NCI-H1417 treated with DMSO at 0.1 percent for 48 hours (cell line): Measurements from ENCODE around the gene CRIP1.

Experiments used
- DNase-seq: peaks from one replicate; lab custom pipeline; 2025; lab: John Stamatoyannopoulos, UW

The CRIP1 gene

DNA sequence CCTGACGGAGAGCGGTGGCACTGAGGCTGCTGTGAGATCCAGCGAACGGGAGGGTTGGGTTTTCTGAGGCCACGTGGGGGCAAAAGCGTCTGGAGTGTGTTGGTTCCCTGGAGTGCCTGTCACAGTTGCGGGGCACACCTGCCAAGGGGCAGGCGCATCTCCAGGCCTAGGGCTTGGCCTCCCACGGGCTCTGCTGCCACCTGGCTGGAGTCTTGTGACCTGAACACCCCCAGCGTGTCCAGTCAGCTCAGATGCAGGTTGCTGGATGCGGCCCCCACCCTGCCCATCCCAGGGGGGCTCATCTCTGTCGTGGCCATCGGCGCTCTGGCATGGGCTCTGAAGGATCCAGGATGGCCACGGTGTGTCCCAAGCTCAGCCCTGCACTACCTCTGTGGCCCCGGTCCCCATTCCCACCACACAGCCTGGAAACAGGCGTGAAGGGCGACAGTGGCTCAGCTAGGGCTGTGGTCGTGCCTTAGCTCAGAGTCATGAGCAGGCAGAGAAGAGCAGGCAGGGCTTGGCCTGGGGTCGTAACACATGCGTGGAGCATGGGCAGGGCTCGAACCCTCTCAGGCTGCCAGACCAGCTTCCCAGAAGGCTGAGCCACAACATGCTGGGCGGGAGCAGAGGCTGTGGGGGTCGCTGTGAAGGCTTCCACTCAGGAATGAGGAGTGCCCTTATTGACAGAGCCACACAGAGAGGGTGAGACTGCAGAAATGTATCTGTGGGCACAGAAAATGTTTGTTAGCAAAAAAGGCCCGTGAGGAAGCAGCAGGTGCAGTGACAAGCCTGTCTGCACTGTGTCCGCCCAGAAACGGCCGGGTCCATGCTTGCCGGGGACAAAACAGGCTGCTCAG, 35.6 kb upstream of the CRIP1 start:
- no peak for DNase-seq

DNA sequence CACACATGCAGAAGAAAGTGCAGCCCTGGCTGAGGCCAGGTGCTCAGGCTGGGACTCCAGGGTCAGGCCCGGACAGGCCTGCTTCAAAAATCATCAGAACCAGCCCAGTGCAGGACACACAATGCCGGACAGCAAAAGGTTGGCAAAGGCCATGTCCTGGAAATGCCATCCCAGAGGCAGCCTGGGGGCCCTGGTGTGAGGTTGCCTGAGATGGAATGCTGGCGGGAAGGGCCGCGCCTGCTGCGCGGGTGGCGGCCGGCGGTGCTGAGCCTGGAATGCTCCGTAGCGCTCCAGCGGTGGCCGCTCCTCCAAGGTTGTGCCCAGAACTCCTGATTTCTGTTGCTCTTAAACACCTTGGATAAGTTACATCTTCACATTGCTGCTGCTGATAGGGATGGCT, 33.7 kb upstream of the CRIP1 start:
- no peak for DNase-seq

DNA sequence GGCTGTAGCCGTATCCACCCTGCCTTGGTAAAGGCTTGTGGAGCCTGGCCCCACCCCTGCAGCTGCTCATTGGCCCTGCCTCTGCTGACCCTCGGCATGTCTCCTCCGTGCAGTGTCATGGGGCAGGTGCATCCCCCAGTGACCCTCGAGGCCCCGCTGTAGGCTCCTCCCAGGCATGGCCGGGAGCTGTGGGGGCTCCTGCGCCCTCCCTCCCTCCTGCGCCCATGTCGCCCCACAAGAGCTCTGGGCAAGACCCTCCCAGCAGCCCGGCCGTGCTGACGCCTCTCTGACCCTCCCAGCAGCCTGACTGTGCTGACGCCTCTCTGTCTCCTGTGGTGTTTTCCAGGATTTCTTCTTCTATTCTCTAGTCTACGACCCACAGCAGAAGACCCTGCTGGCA, 32.8 kb upstream of the CRIP1 start:
- DNase-seq: no peak

DNA sequence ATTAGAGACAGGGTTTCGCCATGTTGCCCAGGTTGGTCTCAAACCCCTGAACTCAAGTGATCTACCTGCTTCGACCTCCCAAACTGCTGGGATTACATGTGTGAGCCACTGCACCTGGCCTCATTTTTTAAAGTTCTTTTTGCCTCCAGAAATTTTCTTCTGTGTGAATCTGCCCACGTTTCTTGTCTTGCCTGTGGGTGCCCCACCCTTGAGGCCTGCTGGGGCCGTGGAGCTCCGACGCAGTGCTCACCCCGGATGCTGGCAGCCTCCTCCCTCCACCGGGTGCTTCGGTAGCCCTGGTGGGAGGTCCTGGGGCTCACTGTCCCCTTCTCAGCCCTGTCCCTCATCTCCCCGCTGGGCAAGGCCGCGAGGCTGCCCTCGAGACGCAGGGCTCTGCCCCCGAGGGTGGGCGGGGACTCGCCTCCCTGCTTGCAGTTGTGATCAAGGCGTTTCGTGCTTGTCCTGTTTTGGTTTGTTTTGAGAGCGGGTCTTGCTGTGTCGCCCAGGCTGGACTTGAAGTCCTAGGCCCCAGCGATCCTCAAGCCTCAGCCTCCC, 31.5 kb upstream of the CRIP1 start:
- no peak for DNase-seq

DNA sequence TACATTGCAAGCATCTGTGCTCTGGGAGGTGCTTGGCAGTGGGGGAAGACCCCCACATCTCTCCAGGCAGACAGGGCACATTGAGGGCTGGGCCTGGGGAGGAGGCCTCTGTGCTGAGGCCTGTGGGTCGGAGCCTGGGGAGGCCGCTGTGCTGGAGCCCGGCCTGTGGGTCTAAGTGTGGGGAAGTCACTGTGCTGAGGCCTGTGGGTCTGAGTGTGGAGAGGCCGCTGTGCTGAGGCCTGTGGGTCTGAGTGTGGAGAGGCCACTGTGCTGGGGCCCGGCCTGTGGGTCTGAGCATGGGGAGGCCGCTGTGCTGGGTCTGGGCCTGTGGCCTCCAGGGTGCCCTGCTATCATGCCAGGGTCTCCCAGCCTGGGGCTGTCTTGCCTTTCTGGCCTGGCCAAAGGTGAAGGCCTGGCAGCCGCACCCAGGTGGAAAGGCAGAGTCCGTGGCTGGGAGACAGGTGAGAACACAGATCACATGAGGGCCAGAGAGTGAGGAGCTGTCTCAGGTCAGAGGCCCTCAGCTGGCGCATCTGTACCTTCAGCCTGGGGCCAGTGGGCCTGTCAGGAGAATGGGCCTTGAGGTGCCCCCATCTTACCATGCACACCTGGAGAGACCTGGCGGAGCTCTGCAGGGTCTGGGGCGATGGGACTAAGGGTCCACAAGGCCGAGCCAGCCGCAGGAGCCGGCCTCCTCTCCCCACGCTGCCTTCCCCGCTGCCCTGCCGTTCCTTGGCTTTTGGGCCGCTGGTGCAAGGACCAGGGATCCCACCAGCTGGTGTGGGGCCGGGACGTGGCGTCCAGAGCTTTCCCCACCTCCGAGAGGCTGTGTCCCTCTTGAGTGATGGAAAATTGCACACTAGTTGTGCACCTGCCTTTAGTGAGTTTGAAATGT, 30.7 kb upstream of the CRIP1 start:
- DNase-seq: no peak

DNA sequence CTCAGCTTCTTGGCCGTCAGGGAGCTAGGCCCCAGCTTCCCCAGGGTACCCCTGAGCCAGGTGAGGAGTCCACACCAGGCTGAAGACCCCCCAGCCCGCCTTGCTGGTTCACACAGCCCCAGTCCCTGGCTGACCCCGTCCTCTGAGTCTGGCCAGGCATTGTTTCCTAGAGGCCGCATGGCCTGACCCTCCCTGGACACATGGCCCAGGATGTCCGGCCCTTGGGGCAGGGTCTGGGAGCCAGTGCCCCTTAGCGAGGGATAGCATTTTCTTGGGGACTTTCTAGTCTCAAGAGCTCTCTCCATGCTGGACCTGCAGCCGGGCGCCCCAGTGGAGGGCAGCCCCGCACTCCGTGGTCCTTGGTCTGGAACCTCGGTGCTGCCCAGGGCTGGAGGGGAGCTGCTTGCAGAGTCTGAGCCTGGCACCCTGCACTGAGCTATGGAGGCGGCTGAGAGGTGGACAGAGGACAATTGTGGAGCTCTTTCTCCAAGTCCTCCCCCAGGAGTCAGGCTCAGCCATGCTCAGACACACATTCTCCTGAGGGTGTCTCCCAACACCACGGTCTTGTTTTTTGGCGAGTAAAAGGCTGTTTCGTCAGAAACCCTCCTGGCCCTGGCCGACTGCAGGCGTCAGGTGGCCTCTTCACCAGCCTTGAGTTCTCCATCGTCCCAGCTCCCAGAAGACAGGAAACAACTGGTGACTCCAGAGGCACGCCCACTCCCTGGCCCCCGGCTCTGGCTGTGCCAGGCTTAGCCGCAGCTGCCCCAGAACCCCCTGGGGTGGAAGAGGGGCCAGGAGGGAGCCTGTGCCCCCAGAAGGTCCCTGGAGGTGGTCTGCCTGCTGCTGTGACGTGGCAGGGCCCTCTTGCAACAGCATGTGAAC, 29.7 kb upstream of the CRIP1 start:
- DNase-seq: no peak

DNA sequence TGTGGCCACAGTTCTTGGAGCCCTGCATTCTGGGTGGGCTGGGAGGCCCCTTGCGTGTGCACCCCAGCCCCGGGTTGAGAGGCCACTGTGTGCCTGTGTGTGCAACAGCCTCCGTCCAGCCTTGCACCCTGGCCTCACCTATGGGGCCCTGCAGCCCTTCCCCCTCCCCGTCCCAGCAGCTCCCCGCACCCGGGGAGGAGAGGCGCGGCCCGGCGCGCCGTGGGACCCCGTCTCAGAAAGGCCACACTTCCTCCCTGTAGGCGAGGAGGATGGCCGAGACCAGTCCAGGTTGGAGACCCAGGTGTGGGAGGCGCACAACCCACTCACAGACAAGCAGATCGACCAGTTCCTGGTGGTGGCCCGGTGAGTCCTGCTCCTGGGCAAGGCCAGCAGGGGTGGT, 28.7 kb upstream of the CRIP1 start:
- no peak for DNase-seq

DNA sequence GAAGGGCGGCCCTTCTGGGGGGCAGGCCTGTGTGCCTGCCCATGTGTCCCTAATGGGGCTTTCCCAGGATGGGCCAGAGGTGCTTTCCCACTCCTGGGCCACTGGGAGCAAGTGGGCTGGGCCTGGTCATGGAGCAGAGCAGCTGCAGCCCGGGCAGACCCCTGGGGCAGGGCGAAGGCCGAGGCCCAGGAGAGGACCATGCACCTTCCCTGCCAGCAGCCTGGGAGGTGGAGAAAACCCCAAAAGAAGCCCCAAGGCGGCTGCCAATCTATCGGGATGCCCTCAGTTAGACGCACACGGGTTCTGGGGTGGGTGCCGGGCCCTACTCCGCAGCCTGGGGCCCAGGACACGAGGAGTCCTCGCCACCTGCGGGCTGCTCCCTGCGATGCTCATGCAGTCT, 28.1 kb upstream of the CRIP1 start:
- DNase-seq: no peak

DNA sequence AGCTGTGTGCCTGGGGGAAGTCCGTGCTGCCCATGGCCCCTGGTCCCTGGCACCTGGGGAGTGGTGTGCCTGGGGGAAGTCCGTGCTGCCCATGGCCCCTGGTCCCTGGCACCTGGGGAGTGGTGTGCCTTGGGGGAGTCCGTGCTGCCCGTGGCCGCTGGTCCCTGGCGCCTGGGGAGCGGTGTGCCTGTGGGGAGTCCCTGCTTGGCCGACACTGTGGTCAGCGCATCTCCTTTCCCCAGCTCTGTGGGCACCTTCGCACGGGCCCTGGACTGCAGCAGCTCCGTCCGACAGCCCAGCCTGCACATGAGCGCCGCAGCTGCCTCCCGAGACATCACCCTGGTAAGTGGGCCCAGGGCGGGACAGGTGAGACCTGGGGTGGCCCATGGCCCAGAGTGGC, 26.6 kb upstream of the CRIP1 start:
- no peak for DNase-seq

DNA sequence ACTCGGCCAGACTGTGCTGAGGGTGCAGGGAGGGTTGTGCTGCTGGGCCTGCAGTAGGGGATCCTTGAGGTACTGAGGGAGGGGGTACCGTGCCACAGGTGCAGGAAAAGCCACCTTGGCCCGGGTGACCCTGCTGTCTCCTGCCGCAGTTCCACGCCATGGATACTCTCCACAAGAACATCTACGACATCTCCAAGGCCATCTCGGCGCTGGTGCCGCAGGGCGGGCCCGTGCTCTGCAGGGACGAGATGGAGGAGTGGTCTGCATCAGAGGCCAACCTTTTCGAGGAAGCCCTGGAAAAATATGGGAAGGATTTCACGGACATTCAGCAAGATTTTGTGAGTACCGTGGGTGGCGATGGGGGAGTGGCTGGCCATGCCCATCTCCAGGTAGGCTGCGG, 26.1 kb upstream of the CRIP1 start:
- no peak for DNase-seq

DNA sequence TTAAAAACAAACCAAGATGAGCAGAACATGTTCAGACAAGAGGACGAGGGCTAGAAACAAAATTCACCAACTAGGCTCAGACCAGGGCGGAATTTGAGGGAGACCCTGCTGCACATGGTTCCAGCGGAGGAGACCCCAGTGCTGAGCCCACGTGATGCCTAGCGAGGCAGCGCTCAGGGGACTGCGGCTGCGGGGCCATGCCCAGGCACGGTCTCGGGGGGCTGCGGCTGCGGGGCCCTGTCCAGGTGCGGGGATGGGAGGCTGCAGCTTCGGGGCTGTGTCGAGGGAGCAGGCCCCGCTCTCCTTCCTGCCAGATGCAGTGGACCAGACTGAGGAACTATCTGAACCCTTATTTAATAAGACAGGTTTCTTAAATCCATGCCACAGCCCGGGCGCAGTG, 24.8 kb upstream of the CRIP1 start:
- DNase-seq: no peak

DNA sequence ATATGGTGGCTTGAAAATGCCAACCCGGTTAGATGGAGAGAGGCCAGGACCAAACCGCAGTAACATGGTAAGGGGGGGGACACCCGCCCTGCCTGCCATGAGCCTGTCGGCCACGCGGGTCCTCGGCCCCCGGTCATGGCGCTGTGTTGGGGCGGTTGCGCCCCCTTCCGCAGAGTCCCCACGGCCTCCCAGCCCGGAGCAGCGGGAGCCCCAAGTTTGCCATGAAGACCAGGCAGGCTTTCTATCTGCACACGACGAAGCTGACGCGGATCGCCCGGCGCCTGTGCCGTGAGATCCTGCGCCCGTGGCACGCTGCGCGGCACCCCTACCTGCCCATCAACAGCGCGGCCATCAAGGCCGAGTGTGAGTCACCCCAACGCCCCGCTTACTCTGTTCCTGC, 22.2 kb upstream of the CRIP1 start:
- no peak for DNase-seq

DNA sequence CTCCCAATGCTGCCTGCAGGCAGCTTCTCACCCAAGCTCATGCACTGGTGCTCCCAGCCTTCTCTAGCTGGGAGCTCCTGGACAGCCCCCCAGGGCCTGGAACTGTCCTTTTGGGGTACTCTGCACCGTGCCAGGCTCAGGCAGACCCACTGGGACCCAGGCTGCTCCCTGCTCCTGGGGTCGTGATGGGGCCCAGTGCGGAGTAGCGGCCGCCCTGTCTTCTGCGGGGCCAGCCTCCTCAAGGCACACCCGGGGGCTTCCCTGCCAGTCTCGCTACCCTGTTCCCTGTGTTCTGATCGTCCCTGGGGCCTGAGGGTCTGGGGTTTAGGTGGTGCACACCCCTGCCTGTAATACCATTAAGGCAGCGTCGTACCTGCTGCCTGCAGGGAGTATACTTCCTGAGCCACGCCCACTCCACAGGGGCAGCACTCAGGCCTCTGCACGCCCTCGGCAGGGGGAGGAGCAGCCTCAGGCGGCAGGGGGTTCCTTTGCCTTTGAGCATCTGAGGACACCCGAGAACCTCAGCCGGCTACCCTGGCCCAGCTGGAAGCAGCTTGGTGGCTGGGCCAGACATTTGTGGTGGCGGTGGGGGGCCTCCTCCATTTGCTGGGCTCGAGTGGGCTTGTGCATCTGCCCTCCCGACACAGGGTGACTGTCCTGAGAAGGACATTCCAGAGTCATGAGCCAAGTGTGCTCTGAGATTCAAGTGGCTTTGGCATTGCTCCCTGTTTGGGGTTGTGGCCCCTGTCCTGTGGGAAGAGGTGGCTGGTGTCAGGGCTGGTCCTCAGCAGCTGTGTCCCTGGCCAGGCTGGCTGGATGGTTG, 21.3 kb upstream of the CRIP1 start:
- DNase-seq: no peak

DNA sequence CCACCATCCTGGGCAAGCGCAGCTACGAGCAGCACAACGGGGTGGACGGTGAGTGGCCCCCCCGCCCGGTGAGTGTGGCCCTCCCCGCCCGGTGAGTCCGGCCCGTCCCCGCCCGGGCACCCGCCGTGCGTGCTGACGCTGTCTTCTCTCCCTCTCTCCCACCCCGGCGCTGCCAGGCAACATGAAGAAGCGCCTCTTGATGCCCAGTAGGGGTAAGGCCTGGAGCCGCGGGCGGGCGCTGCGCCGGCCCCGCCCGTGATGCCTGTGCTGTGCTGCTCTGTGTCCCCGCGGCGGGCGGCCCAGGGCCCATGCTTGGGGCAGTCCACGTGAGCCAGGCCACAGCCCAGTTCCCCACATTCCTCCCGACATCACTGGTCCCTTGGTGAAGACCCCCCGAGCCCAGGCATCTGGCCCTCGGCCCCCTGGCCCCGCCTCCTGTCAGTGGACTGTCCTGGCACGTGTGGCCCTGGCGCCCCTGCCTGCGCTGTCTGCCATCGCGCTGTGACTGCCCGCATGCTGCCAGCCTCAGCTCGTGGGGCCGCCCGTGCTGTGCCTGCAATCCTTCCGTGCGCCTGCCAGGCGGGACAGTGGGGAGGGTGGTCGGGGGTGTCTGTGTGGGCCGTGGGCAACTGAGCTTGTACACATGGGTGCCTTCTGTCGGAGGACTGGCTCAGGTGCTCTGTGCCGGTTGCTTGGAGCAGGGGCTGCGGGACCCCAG, 20.0 kb upstream of the CRIP1 start:
- peak; percentile 56 for DNase-seq

DNA sequence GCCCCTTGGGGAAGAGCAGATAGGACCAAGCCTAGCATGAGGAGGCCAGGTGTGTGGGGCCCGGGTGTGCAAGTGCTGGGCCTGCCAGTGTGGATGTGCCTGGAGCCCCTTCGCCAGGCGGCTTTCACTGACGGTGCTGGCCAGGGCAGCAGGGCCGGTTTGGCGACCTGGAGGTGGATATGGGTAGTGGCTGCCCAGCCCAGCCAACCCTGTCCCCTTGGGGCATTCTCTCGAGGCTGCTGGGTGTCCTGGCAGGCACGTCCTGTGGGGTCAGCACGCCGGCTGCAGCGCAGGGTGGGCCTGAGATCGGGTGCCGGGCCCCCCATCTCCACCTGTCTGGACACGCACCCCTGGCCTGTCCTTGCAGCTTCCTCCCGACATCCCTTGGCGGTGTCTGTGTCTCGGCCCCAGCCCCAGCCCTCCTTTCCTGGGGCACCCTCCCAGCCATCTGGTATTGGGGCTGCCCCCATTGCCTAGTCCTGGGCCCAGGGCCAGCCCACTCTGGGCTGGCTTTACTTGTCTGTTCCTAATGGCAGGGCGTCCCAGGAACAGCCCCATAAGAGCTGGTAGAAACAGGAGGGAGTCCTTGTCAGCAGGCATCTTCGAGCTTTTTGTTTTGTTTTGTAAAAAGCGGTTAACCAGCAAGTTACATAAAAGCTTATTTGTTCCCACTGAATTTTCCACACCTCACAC, 19.3 kb upstream of the CRIP1 start:
- no peak for DNase-seq

DNA sequence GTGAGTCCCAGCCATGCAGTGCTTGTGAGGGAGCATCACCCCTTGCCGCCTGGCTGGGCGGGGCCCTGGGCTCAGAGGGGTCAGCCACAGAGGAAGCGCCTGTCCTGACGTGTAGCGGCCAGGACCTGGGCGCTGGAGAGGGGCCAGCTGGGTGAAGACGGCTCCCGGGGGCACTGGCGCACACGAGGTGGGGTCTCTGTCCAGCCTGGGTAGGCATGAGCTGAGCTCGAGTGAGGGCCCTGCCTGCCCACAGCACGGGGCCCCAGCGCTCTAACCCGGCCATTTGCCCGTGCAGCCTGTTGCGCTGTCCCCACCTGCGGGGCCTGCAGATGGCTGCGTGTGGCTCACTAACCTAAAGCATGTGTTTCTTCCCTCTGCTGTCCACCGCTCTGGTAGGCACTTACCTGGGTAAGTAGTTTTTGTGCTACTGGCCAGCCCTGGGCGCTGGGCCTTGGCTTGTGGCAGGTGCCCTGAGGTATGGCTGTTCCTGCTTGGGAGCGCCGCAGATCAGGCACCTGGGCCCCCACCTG, 18.7 kb upstream of the CRIP1 start:
- no peak for DNase-seq

DNA sequence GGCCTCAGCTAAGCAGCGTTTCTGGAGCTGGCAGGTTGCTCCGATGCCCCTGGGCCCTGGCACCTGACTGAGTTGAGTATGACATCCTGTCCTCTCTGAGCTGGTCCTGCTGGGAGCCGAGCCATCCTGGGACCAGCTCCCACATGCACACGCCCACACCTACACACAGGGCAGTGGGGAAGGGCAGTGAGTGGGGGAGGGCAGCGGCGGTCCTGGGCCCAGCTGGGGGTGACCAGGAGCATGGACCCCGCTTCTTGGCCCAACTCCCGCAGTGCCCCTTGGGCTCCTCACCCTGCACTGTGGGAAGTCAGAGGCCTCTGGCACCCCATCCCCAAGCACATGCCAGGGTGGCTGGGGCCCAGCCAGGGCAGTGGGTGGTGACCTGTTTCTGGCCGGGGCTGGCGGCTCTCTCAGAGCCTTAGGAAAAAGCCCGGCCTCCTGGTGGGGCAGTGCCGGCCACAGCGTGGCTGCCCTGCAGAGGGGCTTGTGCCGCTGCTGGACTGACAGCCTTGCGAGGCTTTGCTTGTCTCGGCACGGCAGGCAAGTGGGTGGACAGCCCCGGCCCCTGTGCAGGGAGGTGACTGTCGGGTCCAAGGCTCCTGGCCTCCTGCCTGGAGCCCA, 18.0 kb upstream of the CRIP1 start:
- no peak for DNase-seq

DNA sequence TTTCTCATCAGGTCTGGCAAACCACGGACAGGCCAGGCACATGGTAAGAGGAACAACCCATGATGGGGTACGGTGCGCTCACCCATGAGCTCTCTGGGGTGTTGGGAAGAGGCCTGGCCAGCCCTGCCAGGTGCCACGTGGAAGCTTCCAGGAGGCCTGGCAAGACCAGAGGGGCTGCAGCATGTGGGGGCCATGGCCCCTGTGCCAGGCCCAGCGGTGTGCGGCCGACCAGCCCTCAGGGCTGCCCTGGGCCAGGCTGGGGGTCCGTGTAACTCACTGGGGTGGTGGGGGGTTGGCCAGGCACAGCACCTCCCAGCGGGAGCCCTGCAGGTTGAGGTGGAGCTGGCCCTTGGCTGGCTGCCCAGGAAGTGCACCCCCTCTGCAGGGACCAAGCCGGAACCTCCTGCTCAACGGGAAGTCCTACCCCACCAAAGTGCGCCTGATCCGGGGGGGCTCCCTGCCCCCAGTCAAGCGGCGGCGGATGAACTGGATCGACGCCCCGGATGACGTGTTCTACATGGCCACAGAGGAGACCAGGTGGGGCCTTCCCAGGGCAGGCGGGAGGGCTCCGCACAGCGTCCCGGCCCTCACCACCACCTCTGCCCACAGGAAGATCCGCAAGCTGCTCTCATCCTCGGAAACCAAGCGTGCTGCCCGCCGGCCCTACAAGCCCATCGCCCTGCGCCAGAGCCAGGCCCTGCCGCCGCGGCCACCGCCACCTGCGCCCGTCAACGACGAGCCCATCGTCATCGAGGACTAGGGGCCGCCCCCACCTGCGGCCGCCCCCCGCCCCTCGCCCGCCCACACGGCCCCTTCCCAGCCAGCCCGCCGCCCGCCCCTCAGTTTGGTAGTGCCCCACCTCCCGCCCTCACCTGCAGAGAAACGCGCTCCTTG, 17.0 kb upstream of the CRIP1 start:
- no peak for DNase-seq
